ENCODE results near the gene STN1. TPM values are rescaled to one million over a fixed set of nuclear protein-coding genes. Genes with fewer than 3 reads are reported as not detected.

Gene STN1
- total and polyA plus RNA-seq, 9 of the 15 experiments (the other 6 are each of a cell fraction or from before 2014, with no cell fraction given) = 9.1 to 19.6 (median 13.8) TPM

- peak; percentile 42; the same call in 1 of the 2 replicates for TF ChIP-seq TAF7 (tag; IDR thresholded peaks at IDR 0.05)
- no peak for TF ChIP-seq E4F1 (CRISPR knock-in tag; IDR thresholded peaks at IDR 0.05; ENCODE audit: borderline replicate concordance)
- TF ChIP-seq GTF3C2 (IDR thresholded peaks at IDR 0.05; ENCODE audit: borderline replicate concordance, extremely low read depth, insufficient read length) = no peak
- TF ChIP-seq ZNF717 (CRISPR knock-in tag; IDR thresholded peaks at IDR 0.05) = no peak
- peak in 1 of 2 experiments; percentile 55 for TF ChIP-seq E2F6 (IDR thresholded peaks at IDR 0.05; ENCODE audit: borderline replicate concordance in 1 of 2, extremely low read depth in 1 of 2, insufficient read depth in 1 of 2, insufficient read length in 1 of 2, low read depth in 1 of 2, low read length in 1 of 2, poor library complexity in 1 of 2, severe bottlenecking in 1 of 2)
- TF ChIP-seq E2F8 (IDR thresholded peaks at IDR 0.05; ENCODE audit: low read depth, partially characterized antibody) = no peak
- no peak for TF ChIP-seq IRF2 (CRISPR knock-in tag; IDR thresholded peaks at IDR 0.05)
- TF ChIP-seq BRF1 (IDR thresholded peaks at IDR 0.05; ENCODE audit: borderline replicate concordance, extremely low read depth, insufficient read length) = no peak
- no peak for TF ChIP-seq LARP7 (IDR thresholded peaks at IDR 0.05)
- TF ChIP-seq CREB1 (IDR thresholded peaks at IDR 0.05) = 0 out of 2 replicates have a peak, but pooled peaks have one; percentile 16
- no peak for TF ChIP-seq CREB1 (CRISPR knock-in tag; IDR thresholded peaks at IDR 0.05)
- no peak for TF ChIP-seq DNMT1 (IDR thresholded peaks at IDR 0.05)
- no peak for TF ChIP-seq HCFC1 (IDR thresholded peaks at IDR 0.05; ENCODE audit: low read depth, low read length)
- TF ChIP-seq NFE2L1 (tag; IDR thresholded peaks at IDR 0.05; ENCODE audit: borderline replicate concordance, low read depth) = no peak
- TF ChIP-seq ZC3H8 (IDR thresholded peaks at IDR 0.05) = no peak
- TF ChIP-seq HOXB6 (CRISPR knock-in tag; IDR thresholded peaks at IDR 0.05; ENCODE audit: borderline replicate concordance) = no peak
Observed at GRCh38 chr10:103966671-103967447, 48.9 kb upstream of the STN1 start, which contains the start of gene SLK (continued).

All from K562 (cell line).